Endothelial cell (in vitro differentiated cells): ENCODE data around the gene SERGEF. TPM values are rescaled to one million over a fixed set of nuclear protein-coding genes. Genes with fewer than 3 reads are reported as not detected.

Experiments
- DNase-seq: peaks from one replicate; pipeline ENCODE4 v3.0.0; 2021; ENCODE audit warnings: low spot score
- H3K27ac Mint-ChIP-seq: one replicate; pipeline ENCODE4 v1.8.0; 2021; ENCODE audit warnings: mixed read lengths, inconsistent platforms; ENCODE audit not compliant: unreplicated experiment
- H3K27me3 Mint-ChIP-seq: one replicate; pipeline ENCODE4 v1.8.0; 2021; ENCODE audit warnings: mild to moderate bottlenecking, moderate library complexity, mixed read lengths, inconsistent platforms; ENCODE audit not compliant: unreplicated experiment
- H3K36me3 Mint-ChIP-seq: one replicate; pipeline ENCODE4 v1.8.0; 2021; ENCODE audit warnings: mild to moderate bottlenecking, low read depth, mixed read lengths, inconsistent platforms; ENCODE audit not compliant: unreplicated experiment
- H3K4me1 Mint-ChIP-seq: one replicate; pipeline ENCODE4 v1.8.0; 2021; ENCODE audit warnings: mild to moderate bottlenecking, mixed read lengths, inconsistent platforms; ENCODE audit not compliant: unreplicated experiment
- H3K4me3 Mint-ChIP-seq: one replicate; pipeline ENCODE4 v1.8.0; 2021; ENCODE audit warnings: mild to moderate bottlenecking, mixed read lengths, inconsistent platforms; ENCODE audit not compliant: unreplicated experiment
- H3K9me3 Mint-ChIP-seq: one replicate; pipeline ENCODE4 v1.8.0; 2021; ENCODE audit warnings: mixed read lengths, inconsistent platforms; ENCODE audit not compliant: unreplicated experiment
- total RNA-seq: library from RNA; stranded (reverse); fragmentation: NEBNext Ultra II Directional; extraction: Animal tissue kit (Norgen Biotek cat#: 25700); gene quantifications from one replicate; pipeline ENCODE4 v1.2.1, GENCODE V29; 2021; ENCODE audit not compliant: unreplicated experiment
- TF ChIP-seq, protein P1 (sequence below): fragments of 200-600 bp; sonication (generic); IDR thresholded peaks from one replicate; pipeline ENCODE4 v1.5.0; 2021; ENCODE audit warnings: antibody characterized with exemption; ENCODE audit not compliant: unreplicated experiment

SERGEF gene
- total RNA-seq, 1 donor from 2014 or later, result 19.1 TPM

DNA sequence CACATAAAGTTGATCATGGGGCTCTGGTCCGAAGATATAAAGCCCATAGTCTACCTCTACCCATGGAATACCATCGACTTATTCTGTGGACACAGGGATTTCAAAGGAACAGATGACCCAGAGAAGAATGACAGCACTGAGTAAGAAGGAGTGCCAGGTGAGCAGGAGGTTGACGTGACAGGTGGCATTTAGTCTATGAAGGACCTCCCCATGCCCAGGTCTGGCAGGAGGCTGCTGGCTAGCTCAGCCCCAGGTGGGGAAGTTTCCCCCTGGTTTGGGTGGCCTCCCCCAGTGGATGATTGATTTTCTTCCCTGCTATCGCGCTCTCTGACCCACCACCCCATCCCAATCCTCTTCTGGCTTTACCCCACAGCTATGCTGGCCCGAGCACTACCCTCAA lies 239.2 kb downstream of the SERGEF start:
- Mint-ChIP-seq H3K27ac (no peak overlapping the region), H3K27me3 (peaks cover 1% of the 10 kb centered on the region), H3K36me3 (no peaks in the 10 kb centered on the region), H3K4me3 (no peak overlapping the region), H3K9me3 (no peaks in the 10 kb centered on the region), H3K4me1 (no peaks in the 10 kb centered on the region)
- TF ChIP-seq, protein P1, sequence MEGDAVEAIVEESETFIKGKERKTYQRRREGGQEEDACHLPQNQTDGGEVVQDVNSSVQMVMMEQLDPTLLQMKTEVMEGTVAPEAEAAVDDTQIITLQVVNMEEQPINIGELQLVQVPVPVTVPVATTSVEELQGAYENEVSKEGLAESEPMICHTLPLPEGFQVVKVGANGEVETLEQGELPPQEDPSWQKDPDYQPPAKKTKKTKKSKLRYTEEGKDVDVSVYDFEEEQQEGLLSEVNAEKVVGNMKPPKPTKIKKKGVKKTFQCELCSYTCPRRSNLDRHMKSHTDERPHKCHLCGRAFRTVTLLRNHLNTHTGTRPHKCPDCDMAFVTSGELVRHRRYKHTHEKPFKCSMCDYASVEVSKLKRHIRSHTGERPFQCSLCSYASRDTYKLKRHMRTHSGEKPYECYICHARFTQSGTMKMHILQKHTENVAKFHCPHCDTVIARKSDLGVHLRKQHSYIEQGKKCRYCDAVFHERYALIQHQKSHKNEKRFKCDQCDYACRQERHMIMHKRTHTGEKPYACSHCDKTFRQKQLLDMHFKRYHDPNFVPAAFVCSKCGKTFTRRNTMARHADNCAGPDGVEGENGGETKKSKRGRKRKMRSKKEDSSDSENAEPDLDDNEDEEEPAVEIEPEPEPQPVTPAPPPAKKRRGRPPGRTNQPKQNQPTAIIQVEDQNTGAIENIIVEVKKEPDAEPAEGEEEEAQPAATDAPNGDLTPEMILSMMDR, result no peak
- no peak for DNase-seq

DNA sequence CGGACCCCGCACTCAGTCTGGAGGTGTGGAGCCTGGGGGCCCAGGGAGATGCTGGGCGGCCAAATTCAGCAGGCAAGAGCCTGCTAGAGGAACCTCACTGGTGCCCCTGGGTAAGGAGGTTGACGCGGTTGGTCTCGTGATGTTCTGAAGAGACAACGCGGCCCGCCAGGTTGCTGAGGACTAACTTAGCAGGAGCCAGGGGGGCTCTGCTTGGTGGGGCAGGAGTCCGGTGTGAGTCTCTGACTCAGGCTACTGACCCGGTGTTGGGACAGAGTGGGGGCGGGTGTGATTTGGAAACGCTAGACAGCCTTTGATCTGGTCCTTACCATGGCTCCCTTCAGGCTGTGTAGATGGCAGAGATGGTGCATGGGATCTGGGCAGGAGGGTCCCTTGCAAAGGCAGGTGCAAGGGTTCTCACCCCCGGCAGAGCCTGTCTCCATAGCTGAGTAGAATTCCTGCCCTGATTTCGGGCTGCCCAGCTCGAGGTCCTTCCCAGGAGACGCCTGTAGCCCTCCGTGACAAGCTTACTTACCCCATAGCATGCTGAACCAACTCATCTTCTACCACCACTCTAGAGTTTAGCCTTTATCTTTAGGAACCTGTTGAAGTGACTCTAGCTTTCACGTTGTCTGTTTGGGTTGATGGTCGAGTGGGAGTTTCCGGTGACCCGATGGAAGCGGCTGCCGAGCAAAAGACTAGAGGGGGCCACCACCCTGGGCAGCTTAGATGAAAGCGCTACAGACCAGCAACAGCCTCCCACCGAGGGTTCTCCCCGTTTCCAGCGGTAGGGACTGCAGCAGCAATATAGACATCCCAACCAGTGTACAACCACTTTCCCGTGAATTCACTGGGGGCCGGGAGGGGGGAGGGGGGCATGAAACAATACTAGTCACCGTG lies 239.9 kb downstream of the SERGEF start:
- Mint-ChIP-seq H3K36me3 (no peaks in the 10 kb centered on the region), H3K27ac (no peak overlapping the region), H3K4me3 (no peak overlapping the region), H3K27me3 (peaks cover 5% of the 10 kb centered on the region), H3K4me1 (no peaks in the 10 kb centered on the region), H3K9me3 (no peaks in the 10 kb centered on the region)
- DNase-seq, result no peak
- TF ChIP-seq, protein P1, result no peak

DNA sequence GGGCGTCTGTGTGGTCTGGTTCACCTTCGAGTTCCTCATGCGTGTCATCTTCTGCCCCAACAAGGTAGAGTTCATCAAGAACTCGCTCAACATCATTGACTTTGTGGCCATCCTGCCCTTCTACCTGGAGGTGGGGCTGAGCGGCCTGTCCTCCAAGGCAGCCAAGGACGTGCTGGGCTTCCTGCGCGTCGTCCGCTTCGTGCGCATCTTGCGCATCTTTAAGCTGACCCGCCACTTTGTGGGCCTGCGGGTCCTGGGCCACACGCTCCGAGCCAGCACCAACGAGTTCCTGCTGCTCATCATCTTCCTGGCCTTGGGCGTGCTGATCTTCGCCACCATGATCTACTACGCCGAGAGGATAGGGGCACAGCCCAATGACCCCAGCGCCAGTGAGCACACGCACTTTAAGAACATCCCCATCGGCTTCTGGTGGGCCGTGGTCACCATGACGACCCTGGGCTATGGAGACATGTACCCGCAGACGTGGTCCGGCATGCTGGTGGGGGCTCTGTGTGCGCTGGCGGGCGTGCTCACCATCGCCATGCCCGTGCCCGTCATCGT lies 240.9 kb downstream of the SERGEF start:
- Mint-ChIP-seq H3K27me3 (peaks cover 5% of the 10 kb centered on the region), H3K4me1 (no peaks in the 10 kb centered on the region), H3K36me3 (no peaks in the 10 kb centered on the region), H3K4me3 (no peak overlapping the region), H3K9me3 (no peaks in the 10 kb centered on the region), H3K27ac (no peak overlapping the region)
- DNase-seq, result no peak
- TF ChIP-seq, protein P1, result no peak

DNA sequence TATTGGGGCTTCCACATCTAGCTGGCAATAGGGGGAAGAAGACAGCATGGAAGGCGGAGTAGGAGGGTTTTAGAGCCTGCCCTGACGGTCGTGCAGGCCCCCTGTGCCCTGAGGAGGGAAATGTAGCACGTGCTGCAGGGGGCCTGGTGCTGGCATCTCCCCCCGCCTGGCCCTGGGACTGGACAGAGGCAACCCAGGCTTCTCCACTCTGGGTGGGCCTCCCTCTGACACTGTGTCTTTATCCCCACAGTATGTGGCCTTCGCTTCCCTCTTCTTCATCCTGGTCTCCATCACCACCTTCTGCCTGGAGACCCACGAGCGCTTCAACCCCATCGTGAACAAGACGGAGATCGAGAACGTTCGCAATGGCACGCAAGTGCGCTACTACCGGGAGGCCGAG lies 241.4 kb downstream of the SERGEF start:
- Mint-ChIP-seq H3K36me3 (no peaks in the 10 kb centered on the region), H3K9me3 (no peaks in the 10 kb centered on the region), H3K4me3 (no peak overlapping the region), H3K27ac (no peak overlapping the region), H3K27me3 (peaks cover 5% of the 10 kb centered on the region), H3K4me1 (no peaks in the 10 kb centered on the region)
- DNase-seq, result no peak
- TF ChIP-seq, protein P1, result no peak

DNA sequence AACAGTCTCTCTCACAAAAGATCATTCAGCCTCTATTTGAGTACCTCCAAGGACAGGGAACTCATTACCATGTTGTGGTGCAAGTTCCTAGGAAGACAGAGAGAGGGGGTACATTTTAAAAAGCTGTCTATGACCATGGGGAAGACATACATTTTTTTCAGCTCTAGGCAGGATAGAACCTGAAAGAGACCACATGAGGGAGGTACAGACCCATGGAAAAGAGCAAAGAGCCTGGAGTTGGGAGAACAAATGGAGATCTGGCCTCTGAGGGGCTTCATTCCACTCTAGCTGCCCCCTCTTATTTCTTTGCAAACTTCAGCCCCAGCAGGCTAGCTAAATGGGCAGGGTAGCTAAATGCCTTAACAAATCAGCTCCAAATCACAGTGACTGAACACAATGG lies 241.9 kb downstream of the SERGEF start:
- Mint-ChIP-seq H3K27ac (no peak overlapping the region), H3K4me1 (no peaks in the 10 kb centered on the region), H3K9me3 (no peaks in the 10 kb centered on the region), H3K4me3 (no peak overlapping the region), H3K36me3 (no peaks in the 10 kb centered on the region), H3K27me3 (peaks cover 6% of the 10 kb centered on the region)
- DNase-seq, result no peak
- TF ChIP-seq, protein P1, result no peak
